HG02798 (cell line): ENCODE results near the gene GARIN5A.
"Not testable (repeated sequence)": the region's sequence is repeated elsewhere in the genome, so short reads cannot be mapped to it uniquely, and the experiment has no call there.

Experiments used
- ATAC-seq: cut with Tn5 transposase; IDR thresholded peaks from one replicate; pipeline ENCODE4 v1.9.1; 2021; ENCODE audit warnings: mild to moderate bottlenecking; ENCODE audit not compliant: unreplicated experiment, poor library complexity

GARIN5A gene

GRCh38 chr19:50466706-50467039, 10.0 kb downstream of the GARIN5A start:
- ATAC-seq, result no peak

- ATAC-seq, result no peak
Measured at GRCh38 chr19:50465986-50466705, 10.5 kb downstream of the GARIN5A start.

GRCh38 chr19:50465000-50465399, 11.6 kb downstream of the GARIN5A start:
- ATAC-seq, result no peak

- ATAC-seq, result no peak
Measured at GRCh38 chr19:50464348-50464747, 12.3 kb downstream of the GARIN5A start.

- ATAC-seq, result no peak
Measured at GRCh38 chr19:50462970-50463369, 13.7 kb downstream of the GARIN5A start.

GRCh38 chr19:50461066-50461875, 15.4 kb downstream of the GARIN5A start:
- peak; percentile 69 for ATAC-seq

GRCh38 chr19:50460161-50460765, 16.4 kb downstream of the GARIN5A start:
- ATAC-seq, result peak; percentile 53

- ATAC-seq, result no peak
Measured at GRCh38 chr19:50459638-50460037, 17.0 kb downstream of the GARIN5A start.

- no peak for ATAC-seq
Measured at GRCh38 chr19:50459067-50459456, 17.6 kb downstream of the GARIN5A start.

GRCh38 chr19:50458396-50459066, 18.1 kb downstream of the GARIN5A start:
- no peak for ATAC-seq

GRCh38 chr19:50457300-50457699, 19.3 kb downstream of the GARIN5A start:
- no peak for ATAC-seq

GRCh38 chr19:50455992-50456391, 20.7 kb downstream of the GARIN5A start:
- no peak for ATAC-seq

- no peak for ATAC-seq
Measured at GRCh38 chr19:50453243-50453642, 23.4 kb downstream of the GARIN5A start.

GRCh38 chr19:50451223-50451534, 25.5 kb downstream of the GARIN5A start:
- ATAC-seq, result no peak

- no peak for ATAC-seq
Measured at GRCh38 chr19:50450369-50451222, 26.1 kb downstream of the GARIN5A start.

- no peak for ATAC-seq
Measured at GRCh38 chr19:50449236-50449899, 27.3 kb downstream of the GARIN5A start.

- no peak for ATAC-seq
Measured at GRCh38 chr19:50447750-50448149, 28.9 kb downstream of the GARIN5A start.

GRCh38 chr19:50447053-50447452, 29.6 kb downstream of the GARIN5A start:
- ATAC-seq, result no peak

- ATAC-seq, result no peak
Measured at GRCh38 chr19:50444059-50444458, 32.6 kb downstream of the GARIN5A start.

- not testable (repeated sequence) for ATAC-seq
Measured at GRCh38 chr19:50439130-50439529, 37.5 kb downstream of the GARIN5A start.
